GM12878 (cell line): Measurements from ENCODE around the gene CLEC20A. TPM values are rescaled to one million over a fixed set of nuclear protein-coding genes. Genes with fewer than 3 reads are reported as not detected.

Experiments used
- BCL11A ChIP-seq: IDR thresholded peaks from 2 replicates; pipeline ENCODE4 v1.6.1; 2011; ENCODE audit warnings: low read depth, low read length
- CBX5 ChIP-seq: sonication (generic); IDR thresholded peaks from 2 replicates; pipeline ENCODE4 v1.6.1; 2016; ENCODE audit warnings: low read depth, moderate library complexity, mild to moderate bottlenecking, inconsistent platforms
- ETV6 ChIP-seq, 2 experiments: fragments of 450-650 bp in 1 of 2; IDR thresholded peaks in 1 of 2; conservative IDR thresholded peaks in 1 of 2; 2 replicates each; pipeline ENCODE4 v1.6.1; 2014; ENCODE audit warnings: antibody characterized with exemption in 1 of 2, borderline replicate concordance in 1 of 2, low read depth in 1 of 2, mild to moderate bottlenecking in 1 of 2, moderate library complexity in 1 of 2
- HDAC2 ChIP-seq: fragments of 200-600 bp; sonication (generic); IDR thresholded peaks from 2 replicates; pipeline ENCODE4 v1.6.1; 2017
- MYC ChIP-seq: IDR thresholded peaks from 2 replicates; pipeline ENCODE4 v1.6.1; 2011; ENCODE audit warnings: mild to moderate bottlenecking, low read length, moderate library complexity, inconsistent platforms; ENCODE audit not compliant: insufficient read depth, insufficient replicate concordance, insufficient read length, severe bottlenecking
- NBN ChIP-seq: fragments of 450-650 bp; IDR thresholded peaks from 2 replicates; pipeline ENCODE4 v1.6.1; 2016
- NR2F1 ChIP-seq: fragments of 450-650 bp; conservative IDR thresholded peaks from 2 replicates; pipeline ENCODE4 v1.6.1; 2017; ENCODE audit warnings: mild to moderate bottlenecking
- POU2F2 ChIP-seq: IDR thresholded peaks from 3 replicates; pipeline ENCODE4 v1.6.1; 2011; ENCODE audit warnings: low read depth, mild to moderate bottlenecking, low read length, borderline replicate concordance
- SMAD5 ChIP-seq: IDR thresholded peaks from 2 replicates; pipeline ENCODE4 v1.6.1; 2016; ENCODE audit warnings: antibody characterized with exemption, low read depth
- SRF ChIP-seq, 2 experiments: IDR thresholded peaks; 2 replicates each; pipeline ENCODE4 v1.6.1; 2011; ENCODE audit warnings: low read depth in 2 of 2, low read length in 2 of 2, mild to moderate bottlenecking in 1 of 2, moderate library complexity in 1 of 2
- YBX1 ChIP-seq: fragments of 450-650 bp; IDR thresholded peaks from 2 replicates; pipeline ENCODE4 v1.6.1; 2016; ENCODE audit warnings: antibody characterized with exemption
- ZSCAN29 ChIP-seq: fragments of 450-650 bp; IDR thresholded peaks from 2 replicates; pipeline ENCODE4 v1.6.1; 2017; ENCODE audit warnings: mild to moderate bottlenecking, moderate library complexity
- polyA plus RNA-seq, 11 experiments: library from polyadenylated mRNA; depleted of rRNA in 4 of 11; unstranded in 6 of 11; stranded (reverse) in 5 of 11; fragments of >200 nt; fragmentation: Nextera tagmentation in 4 of 11; fragmentation: Illumina TruSeq in 1 of 11; extraction: Ambion mirVana in 4 of 11; extraction: Trizol in 1 of 11; gene quantifications; 1 replicate in 1 of 11; 2 replicates in 10 of 11; pipeline versions ENCODE4 v1.2.1 to v1.2.3, GENCODE V29; 2011 to 2016; ENCODE audit warnings: inconsistent platforms in 2 of 11, missing spikeins in 2 of 11, low read depth in 1 of 11
- total RNA-seq, 4 experiments: library from RNA; depleted of rRNA in 3 of 4; stranded (reverse); fragments of >200 nt in 3 of 4; fragmentation: Illumina TruSeq in 1 of 4; extraction: Trizol in 1 of 4; gene quantifications; 2 replicates each; pipeline versions ENCODE4 v1.2.1 to v1.2.3, GENCODE V29; 2013 to 2021
- TF ChIP-seq, protein P1 (sequence below): IDR thresholded peaks from 2 replicates; pipeline ENCODE4 v1.6.1; 2012; ENCODE audit warnings: mild to moderate bottlenecking, low read depth, low read length
- TF ChIP-seq, protein P2 (sequence below): fragments of 450-650 bp; IDR thresholded peaks from 2 replicates; pipeline ENCODE4 v1.6.1; 2017; ENCODE audit warnings: mild to moderate bottlenecking, low read depth, inconsistent platforms; ENCODE audit not compliant: poor library complexity, severe bottlenecking
- TF ChIP-seq, protein P3 (sequence below): fragments of 450-650 bp; IDR thresholded peaks from 2 replicates; pipeline ENCODE4 v1.6.1; 2014; ENCODE audit warnings: mild to moderate bottlenecking
- TF ChIP-seq, protein P4 (sequence below): IDR thresholded peaks from 2 replicates; pipeline ENCODE4 v1.6.1; 2011; ENCODE audit warnings: mild to moderate bottlenecking, low read depth, low read length, moderate library complexity; ENCODE audit not compliant: insufficient replicate concordance
- TF ChIP-seq, protein P5 (sequence below): fragments of 150-350 bp; IDR thresholded peaks from 2 replicates; pipeline ENCODE4 v1.6.1; 2016; ENCODE audit warnings: low read depth, low read length
- TF ChIP-seq, protein P6 (sequence below): IDR thresholded peaks from 2 replicates; pipeline ENCODE4 v1.6.1; 2012; ENCODE audit warnings: low read depth, low read length, improper control_type of control experiment

Gene CLEC20A
- total and polyA plus RNA-seq, 10 of the 15 experiments (the other 5 are each of a cell fraction or from before 2014, with no cell fraction given) = not detected

DNA sequence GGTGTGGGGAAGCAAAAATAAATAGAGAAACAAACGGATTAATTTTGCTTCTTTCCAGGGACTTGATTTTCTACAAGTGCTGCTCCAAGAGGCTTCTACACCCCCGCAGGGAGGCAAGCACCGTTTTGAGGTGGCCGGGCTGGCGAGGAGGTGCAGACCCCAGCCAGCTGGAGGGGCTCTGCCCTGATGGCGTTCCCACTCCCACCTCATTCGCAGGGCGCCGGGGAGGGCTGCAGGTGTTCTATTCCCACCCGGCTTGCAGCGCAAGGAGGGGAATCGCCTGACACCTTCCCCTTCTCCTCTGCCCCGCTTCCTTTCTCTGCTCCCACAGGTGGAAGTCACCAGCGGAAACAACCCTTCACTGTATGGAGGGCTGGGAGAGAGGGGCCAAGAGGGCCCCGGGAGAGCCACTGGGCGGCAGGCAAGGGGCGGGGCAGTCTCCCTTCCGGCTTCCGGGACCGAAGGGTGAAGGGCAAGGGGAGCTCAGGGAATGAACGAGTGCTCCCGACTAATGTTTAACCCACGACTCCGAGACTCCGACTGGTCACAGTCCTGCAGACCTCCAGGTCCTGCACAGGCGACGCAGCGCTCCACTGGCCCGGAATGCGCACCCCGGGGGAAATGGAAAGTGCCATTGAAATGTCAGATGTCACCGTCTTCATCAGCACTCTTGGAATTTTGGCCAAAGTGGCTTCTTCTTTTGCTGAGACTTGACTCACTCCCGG, 45.2 kb upstream of the CLEC20A start (continued):
- TF ChIP-seq, protein P1, sequence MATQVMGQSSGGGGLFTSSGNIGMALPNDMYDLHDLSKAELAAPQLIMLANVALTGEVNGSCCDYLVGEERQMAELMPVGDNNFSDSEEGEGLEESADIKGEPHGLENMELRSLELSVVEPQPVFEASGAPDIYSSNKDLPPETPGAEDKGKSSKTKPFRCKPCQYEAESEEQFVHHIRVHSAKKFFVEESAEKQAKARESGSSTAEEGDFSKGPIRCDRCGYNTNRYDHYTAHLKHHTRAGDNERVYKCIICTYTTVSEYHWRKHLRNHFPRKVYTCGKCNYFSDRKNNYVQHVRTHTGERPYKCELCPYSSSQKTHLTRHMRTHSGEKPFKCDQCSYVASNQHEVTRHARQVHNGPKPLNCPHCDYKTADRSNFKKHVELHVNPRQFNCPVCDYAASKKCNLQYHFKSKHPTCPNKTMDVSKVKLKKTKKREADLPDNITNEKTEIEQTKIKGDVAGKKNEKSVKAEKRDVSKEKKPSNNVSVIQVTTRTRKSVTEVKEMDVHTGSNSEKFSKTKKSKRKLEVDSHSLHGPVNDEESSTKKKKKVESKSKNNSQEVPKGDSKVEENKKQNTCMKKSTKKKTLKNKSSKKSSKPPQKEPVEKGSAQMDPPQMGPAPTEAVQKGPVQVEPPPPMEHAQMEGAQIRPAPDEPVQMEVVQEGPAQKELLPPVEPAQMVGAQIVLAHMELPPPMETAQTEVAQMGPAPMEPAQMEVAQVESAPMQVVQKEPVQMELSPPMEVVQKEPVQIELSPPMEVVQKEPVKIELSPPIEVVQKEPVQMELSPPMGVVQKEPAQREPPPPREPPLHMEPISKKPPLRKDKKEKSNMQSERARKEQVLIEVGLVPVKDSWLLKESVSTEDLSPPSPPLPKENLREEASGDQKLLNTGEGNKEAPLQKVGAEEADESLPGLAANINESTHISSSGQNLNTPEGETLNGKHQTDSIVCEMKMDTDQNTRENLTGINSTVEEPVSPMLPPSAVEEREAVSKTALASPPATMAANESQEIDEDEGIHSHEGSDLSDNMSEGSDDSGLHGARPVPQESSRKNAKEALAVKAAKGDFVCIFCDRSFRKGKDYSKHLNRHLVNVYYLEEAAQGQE = no peak
- no peak for TF ChIP-seq SMAD5
- no peak for TF ChIP-seq CBX5
- no peak for TF ChIP-seq HDAC2
- peak; percentile 46 for TF ChIP-seq NR2F1
- no peak for TF ChIP-seq ZSCAN29
- TF ChIP-seq, protein P2, sequence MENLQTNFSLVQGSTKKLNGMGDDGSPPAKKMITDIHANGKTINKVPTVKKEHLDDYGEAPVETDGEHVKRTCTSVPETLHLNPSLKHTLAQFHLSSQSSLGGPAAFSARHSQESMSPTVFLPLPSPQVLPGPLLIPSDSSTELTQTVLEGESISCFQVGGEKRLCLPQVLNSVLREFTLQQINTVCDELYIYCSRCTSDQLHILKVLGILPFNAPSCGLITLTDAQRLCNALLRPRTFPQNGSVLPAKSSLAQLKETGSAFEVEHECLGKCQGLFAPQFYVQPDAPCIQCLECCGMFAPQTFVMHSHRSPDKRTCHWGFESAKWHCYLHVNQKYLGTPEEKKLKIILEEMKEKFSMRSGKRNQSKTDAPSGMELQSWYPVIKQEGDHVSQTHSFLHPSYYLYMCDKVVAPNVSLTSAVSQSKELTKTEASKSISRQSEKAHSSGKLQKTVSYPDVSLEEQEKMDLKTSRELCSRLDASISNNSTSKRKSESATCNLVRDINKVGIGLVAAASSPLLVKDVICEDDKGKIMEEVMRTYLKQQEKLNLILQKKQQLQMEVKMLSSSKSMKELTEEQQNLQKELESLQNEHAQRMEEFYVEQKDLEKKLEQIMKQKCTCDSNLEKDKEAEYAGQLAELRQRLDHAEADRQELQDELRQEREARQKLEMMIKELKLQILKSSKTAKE = no peak
- no peak for TF ChIP-seq YBX1
- TF ChIP-seq, protein P3, sequence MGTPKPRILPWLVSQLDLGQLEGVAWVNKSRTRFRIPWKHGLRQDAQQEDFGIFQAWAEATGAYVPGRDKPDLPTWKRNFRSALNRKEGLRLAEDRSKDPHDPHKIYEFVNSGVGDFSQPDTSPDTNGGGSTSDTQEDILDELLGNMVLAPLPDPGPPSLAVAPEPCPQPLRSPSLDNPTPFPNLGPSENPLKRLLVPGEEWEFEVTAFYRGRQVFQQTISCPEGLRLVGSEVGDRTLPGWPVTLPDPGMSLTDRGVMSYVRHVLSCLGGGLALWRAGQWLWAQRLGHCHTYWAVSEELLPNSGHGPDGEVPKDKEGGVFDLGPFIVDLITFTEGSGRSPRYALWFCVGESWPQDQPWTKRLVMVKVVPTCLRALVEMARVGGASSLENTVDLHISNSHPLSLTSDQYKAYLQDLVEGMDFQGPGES = no peak
- TF ChIP-seq SRF (IDR thresholded peaks at IDR 0.05; ENCODE audit: low read depth in 2 of 2, low read length in 2 of 2) = no peak
- TF ChIP-seq BCL11A = no peak
- no peak for TF ChIP-seq NBN
- no peak for TF ChIP-seq ETV6 (conservative IDR thresholded peaks at IDR 0.05 in 1 of 2, IDR thresholded peaks at IDR 0.05 in 1 of 2; ENCODE audit: borderline replicate concordance in 1 of 2, low read depth in 1 of 2)
- TF ChIP-seq, protein P4, sequence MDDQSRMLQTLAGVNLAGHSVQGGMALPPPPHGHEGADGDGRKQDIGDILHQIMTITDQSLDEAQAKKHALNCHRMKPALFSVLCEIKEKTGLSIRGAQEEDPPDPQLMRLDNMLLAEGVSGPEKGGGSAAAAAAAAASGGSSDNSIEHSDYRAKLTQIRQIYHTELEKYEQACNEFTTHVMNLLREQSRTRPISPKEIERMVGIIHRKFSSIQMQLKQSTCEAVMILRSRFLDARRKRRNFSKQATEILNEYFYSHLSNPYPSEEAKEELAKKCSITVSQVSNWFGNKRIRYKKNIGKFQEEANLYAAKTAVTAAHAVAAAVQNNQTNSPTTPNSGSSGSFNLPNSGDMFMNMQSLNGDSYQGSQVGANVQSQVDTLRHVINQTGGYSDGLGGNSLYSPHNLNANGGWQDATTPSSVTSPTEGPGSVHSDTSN = no peak
- TF ChIP-seq MYC = no peak
- TF ChIP-seq, protein P5, sequence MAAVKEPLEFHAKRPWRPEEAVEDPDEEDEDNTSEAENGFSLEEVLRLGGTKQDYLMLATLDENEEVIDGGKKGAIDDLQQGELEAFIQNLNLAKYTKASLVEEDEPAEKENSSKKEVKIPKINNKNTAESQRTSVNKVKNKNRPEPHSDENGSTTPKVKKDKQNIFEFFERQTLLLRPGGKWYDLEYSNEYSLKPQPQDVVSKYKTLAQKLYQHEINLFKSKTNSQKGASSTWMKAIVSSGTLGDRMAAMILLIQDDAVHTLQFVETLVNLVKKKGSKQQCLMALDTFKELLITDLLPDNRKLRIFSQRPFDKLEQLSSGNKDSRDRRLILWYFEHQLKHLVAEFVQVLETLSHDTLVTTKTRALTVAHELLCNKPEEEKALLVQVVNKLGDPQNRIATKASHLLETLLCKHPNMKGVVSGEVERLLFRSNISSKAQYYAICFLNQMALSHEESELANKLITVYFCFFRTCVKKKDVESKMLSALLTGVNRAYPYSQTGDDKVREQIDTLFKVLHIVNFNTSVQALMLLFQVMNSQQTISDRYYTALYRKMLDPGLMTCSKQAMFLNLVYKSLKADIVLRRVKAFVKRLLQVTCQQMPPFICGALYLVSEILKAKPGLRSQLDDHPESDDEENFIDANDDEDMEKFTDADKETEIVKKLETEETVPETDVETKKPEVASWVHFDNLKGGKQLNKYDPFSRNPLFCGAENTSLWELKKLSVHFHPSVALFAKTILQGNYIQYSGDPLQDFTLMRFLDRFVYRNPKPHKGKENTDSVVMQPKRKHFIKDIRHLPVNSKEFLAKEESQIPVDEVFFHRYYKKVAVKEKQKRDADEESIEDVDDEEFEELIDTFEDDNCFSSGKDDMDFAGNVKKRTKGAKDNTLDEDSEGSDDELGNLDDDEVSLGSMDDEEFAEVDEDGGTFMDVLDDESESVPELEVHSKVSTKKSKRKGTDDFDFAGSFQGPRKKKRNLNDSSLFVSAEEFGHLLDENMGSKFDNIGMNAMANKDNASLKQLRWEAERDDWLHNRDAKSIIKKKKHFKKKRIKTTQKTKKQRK = no peak
- TF ChIP-seq POU2F2 = no peak; the same call in 2 of the 3 replicates
- TF ChIP-seq, protein P6, sequence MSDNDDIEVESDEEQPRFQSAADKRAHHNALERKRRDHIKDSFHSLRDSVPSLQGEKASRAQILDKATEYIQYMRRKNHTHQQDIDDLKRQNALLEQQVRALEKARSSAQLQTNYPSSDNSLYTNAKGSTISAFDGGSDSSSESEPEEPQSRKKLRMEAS = no peak
